Transverse colon (tissue), 4 donors: Measurements from ENCODE around the gene MYO15B.
"Not testable (repeated sequence)": the region's sequence is repeated elsewhere in the genome, so short reads cannot be mapped to it uniquely, and the experiment has no call there.

Source experiments
- POLR2AphosphoS5 ChIP-seq, 3 donors: sonication (generic); formaldehyde crosslinking; IDR thresholded peaks; one replicate each; pipeline ENCODE4 v1.6.1; 2016; ENCODE audit warnings: antibody characterized with exemption in 3 of 3
- TF ChIP-seq, protein P1 (sequence below), 5 experiments: fragments of 200-600 bp in 3 of 5; fragments of 450-650 bp in 2 of 5; sonication (generic) in 3 of 5; IDR thresholded peaks; 1 replicate in 2 of 5; 2 replicates in 3 of 5; pipeline ENCODE4 v1.5.1; 2016 to 2017; ENCODE audit warnings: antibody characterized with exemption in 5 of 5, inconsistent platforms in 3 of 5, mild to moderate bottlenecking in 2 of 5, moderate library complexity in 1 of 5

DNA sequence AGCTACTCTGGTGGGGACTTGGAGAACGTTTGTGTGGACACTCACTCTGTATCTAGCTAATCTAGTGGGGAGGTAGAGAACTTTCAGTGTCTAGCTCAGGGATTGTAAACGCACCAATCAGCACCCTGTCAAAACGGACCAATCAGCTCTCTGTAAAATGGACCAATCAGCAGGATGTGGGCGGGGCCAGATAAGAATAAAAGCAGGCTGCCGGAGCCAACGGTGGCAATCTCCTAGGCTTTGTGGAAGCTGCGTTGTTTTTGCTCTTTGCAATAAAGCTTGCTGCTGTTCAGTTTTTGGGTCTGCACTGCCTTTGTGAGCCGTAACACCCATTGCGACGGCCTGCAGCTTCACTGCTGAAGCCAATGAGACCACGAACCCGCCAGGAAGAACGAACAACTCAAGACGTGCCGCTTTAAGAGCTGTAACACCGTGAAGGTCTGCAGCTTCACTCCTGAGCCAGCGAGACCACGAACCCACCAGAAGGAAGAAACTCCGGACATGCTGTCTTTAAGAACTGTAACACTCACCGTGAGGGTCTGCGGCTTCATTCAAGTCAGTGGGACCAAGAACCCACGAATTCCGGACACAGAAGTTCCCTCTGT lies 6.4 kb upstream of the MYO15B start:
- TF ChIP-seq POLR2AphosphoS5 (IDR thresholded peaks at IDR 0.05) = peak in 2 of 3 donors; percentile 18 to 46
- TF ChIP-seq, protein P1, sequence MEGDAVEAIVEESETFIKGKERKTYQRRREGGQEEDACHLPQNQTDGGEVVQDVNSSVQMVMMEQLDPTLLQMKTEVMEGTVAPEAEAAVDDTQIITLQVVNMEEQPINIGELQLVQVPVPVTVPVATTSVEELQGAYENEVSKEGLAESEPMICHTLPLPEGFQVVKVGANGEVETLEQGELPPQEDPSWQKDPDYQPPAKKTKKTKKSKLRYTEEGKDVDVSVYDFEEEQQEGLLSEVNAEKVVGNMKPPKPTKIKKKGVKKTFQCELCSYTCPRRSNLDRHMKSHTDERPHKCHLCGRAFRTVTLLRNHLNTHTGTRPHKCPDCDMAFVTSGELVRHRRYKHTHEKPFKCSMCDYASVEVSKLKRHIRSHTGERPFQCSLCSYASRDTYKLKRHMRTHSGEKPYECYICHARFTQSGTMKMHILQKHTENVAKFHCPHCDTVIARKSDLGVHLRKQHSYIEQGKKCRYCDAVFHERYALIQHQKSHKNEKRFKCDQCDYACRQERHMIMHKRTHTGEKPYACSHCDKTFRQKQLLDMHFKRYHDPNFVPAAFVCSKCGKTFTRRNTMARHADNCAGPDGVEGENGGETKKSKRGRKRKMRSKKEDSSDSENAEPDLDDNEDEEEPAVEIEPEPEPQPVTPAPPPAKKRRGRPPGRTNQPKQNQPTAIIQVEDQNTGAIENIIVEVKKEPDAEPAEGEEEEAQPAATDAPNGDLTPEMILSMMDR (IDR thresholded peaks at IDR 0.05) = not testable (repeated sequence)
